Hepatocyte (in vitro differentiated cells): ENCODE results near the gene LTN1. TPM values are rescaled to one million over a fixed set of nuclear protein-coding genes. Genes with fewer than 3 reads are reported as not detected.
"Not testable (repeated sequence)": the region's sequence is repeated elsewhere in the genome, so short reads cannot be mapped to it uniquely, and the experiment has no call there.

ENCODE experiments used
- DNase-seq: peaks from one replicate; pipeline ENCODE4 v3.0.0-alpha.2; 2016; ENCODE audit warnings: low spot score
- H2AFZ ChIP-seq: fragments of 200-600 bp; sonication (generic); 2 replicates; pipeline ENCODE4 v1.6.0; 2016; ENCODE audit warnings: antibody characterized with exemption, mild to moderate bottlenecking
- H3K27ac ChIP-seq: fragments of 200-600 bp; sonication (generic); 2 replicates; pipeline ENCODE4 v1.5.1; 2016; ENCODE audit warnings: mild to moderate bottlenecking
- H3K27me3 ChIP-seq: fragments of 200-600 bp; sonication (generic); 2 replicates; pipeline ENCODE4 v1.6.1; 2016
- H3K36me3 ChIP-seq: fragments of 200-600 bp; sonication (generic); replicated peaks from 2 replicates; pipeline ENCODE4 v1.5.1; 2016; ENCODE audit warnings: low read depth; ENCODE audit not compliant: insufficient read depth
- H3K4me1 ChIP-seq: fragments of 200-600 bp; sonication (generic); 2 replicates; pipeline ENCODE4 v1.5.1; 2016; ENCODE audit warnings: mild to moderate bottlenecking, moderate library complexity; ENCODE audit not compliant: insufficient read depth
- H3K4me2 ChIP-seq: fragments of 200-600 bp; sonication (generic); 2 replicates; pipeline ENCODE4 v1.6.0; 2016
- H3K4me3 ChIP-seq: fragments of 200-600 bp; sonication (generic); 2 replicates; pipeline ENCODE4 v1.5.1; 2016; ENCODE audit warnings: mild to moderate bottlenecking
- H3K79me2 ChIP-seq: fragments of 200-600 bp; sonication (generic); 2 replicates; pipeline ENCODE4 v1.6.0; 2017; ENCODE audit warnings: mild to moderate bottlenecking
- H3K9me2 ChIP-seq: fragments of 200-600 bp; sonication (generic); replicated peaks from 2 replicates; pipeline ENCODE4 v1.6.0; 2017; ENCODE audit warnings: mild to moderate bottlenecking; ENCODE audit not compliant: insufficient read depth
- H3K9me3 ChIP-seq: fragments of 200-600 bp; sonication (generic); 2 replicates; pipeline ENCODE4 v1.5.1; 2016; ENCODE audit warnings: low read depth, mild to moderate bottlenecking
- H4K20me1 ChIP-seq: fragments of 200-600 bp; sonication (generic); 2 replicates; pipeline ENCODE4 v1.6.0; 2016; ENCODE audit warnings: mild to moderate bottlenecking; ENCODE audit not compliant: insufficient read depth, poor library complexity, severe bottlenecking
- CTCF ChIP-seq: fragments of 200-600 bp; sonication (generic); IDR thresholded peaks from 2 replicates; pipeline ENCODE4 v1.5.1; 2016; ENCODE audit warnings: antibody characterized with exemption, mild to moderate bottlenecking; ENCODE audit not compliant: poor library complexity
- EZH2 ChIP-seq: fragments of 200-600 bp; sonication (generic); IDR thresholded peaks from 2 replicates; pipeline ENCODE4 v1.6.1; 2016; ENCODE audit warnings: antibody characterized with exemption, mild to moderate bottlenecking, borderline replicate concordance
- EZH2phosphoT487 ChIP-seq: fragments of 200-600 bp; sonication (generic); IDR thresholded peaks from one replicate; pipeline ENCODE4 v1.6.1; 2018; ENCODE audit warnings: antibody characterized with exemption, mild to moderate bottlenecking, low read depth, moderate library complexity; ENCODE audit not compliant: unreplicated experiment, severe bottlenecking
- WGBS: methylation state at CpG from one replicate; pipeline ENCODE4 v1.1.6; 2016; ENCODE audit warnings: low lambda C conversion rate; ENCODE audit errors: missing lambda C conversion rate; 5-methylcytosine and 5-hydroxymethylcytosine counted together
- polyA plus RNA-seq: library from polyadenylated mRNA; unstranded; fragments of >200 nt; fragmentation: Nextera tagmentation; extraction: Ambion mirVana; gene quantifications from 2 replicates; pipeline ENCODE4 v1.2.1, GENCODE V29; 2016
- total RNA-seq: library from RNA; depleted of rRNA; stranded (reverse); fragments of >200 nt; gene quantifications from 2 replicates; pipeline ENCODE4 v1.2.3, GENCODE V29; 2014

The LTN1 gene
- total and polyA plus RNA-seq, 2 experiments from 2014 or later = 9.7 to 35.8 TPM

- peak overlapping the region; percentile 70 for H2AFZ ChIP-seq
- peaks cover 38% of the 10 kb centered on the region for H3K79me2 ChIP-seq
- no peaks in the 10 kb centered on the region for H3K27me3 ChIP-seq
- H3K4me3 ChIP-seq = peak overlapping the region; percentile 11
- H3K4me1 ChIP-seq = peaks cover 8% of the 10 kb centered on the region
- no peak for DNase-seq
- no peaks in the 10 kb centered on the region for H3K36me3 ChIP-seq
- H4K20me1 ChIP-seq = no peaks in the 10 kb centered on the region
- WGBS = 64% methylated on average over 4 of the region's 4 CpGs
- TF ChIP-seq EZH2phosphoT487 = no peak
- no peak for TF ChIP-seq EZH2
- no peak for TF ChIP-seq CTCF
- H3K27ac ChIP-seq = peak overlapping the region; percentile 78
- H3K9me2 ChIP-seq = no peaks in the 10 kb centered on the region
- peak overlapping the region; percentile 74 for H3K4me2 ChIP-seq
- H3K9me3 ChIP-seq = no peaks in the 10 kb centered on the region
Observed at GRCh38 chr21:28993293-28993629, 584 bp upstream of the LTN1 start.

- peak; percentile 27 for DNase-seq
- WGBS = 18% methylated on average over 14 of the region's 14 CpGs
Observed at GRCh38 chr21:28991861-28992525, 684 bp downstream of the LTN1 start.

GRCh38 chr21:28988146-28988545 lies 4.5 kb downstream of the LTN1 start:
- not testable (repeated sequence) for H3K4me2 ChIP-seq, H3K4me3 ChIP-seq, H2AFZ ChIP-seq, H3K27me3 ChIP-seq, DNase-seq, H3K9me3 ChIP-seq, H3K4me1 ChIP-seq, H3K9me2 ChIP-seq, H3K36me3 ChIP-seq, H3K27ac ChIP-seq, H4K20me1 ChIP-seq
- 92% methylated on average over 6 of the region's 6 CpGs for WGBS
- peaks cover 48% of the 10 kb centered on the region for H3K79me2 ChIP-seq

More at GRCh38 chr21:28991861-28992525, 684 bp downstream of the LTN1 start:
- H2AFZ ChIP-seq = peak overlapping the region; percentile 70
- H3K9me2 ChIP-seq = no peaks in the 10 kb centered on the region
- no peaks in the 10 kb centered on the region for H3K36me3 ChIP-seq
- peak overlapping the region; percentile 70 for H3K4me3 ChIP-seq
- no peaks in the 10 kb centered on the region for H3K9me3 ChIP-seq
- peak overlapping the region; percentile 79 for H3K27ac ChIP-seq
- peaks cover 8% of the 10 kb centered on the region for H3K4me1 ChIP-seq
- H4K20me1 ChIP-seq = no peaks in the 10 kb centered on the region
- H3K79me2 ChIP-seq = peaks cover 47% of the 10 kb centered on the region
- TF ChIP-seq CTCF = no peak
- peak overlapping the region; percentile 86 for H3K4me2 ChIP-seq
- no peaks in the 10 kb centered on the region for H3K27me3 ChIP-seq

GRCh38 chr21:28986677-28987076 lies 6.0 kb downstream of the LTN1 start:
- no peaks in the 10 kb centered on the region for H3K9me2 ChIP-seq
- H3K27me3 ChIP-seq = no peaks in the 10 kb centered on the region
- TF ChIP-seq CTCF (no peak), EZH2 (no peak), EZH2phosphoT487 (no peak)
- no peak for DNase-seq
- no peaks in the 10 kb centered on the region for H4K20me1 ChIP-seq
- no peak overlapping the region for H3K27ac ChIP-seq
- H3K4me1 ChIP-seq = peaks cover 7% of the 10 kb centered on the region
- H2AFZ ChIP-seq = no peak overlapping the region
- H3K4me3 ChIP-seq = no peak overlapping the region
- H3K36me3 ChIP-seq = no peaks in the 10 kb centered on the region
- H3K9me3 ChIP-seq = no peaks in the 10 kb centered on the region
- peaks cover 44% of the 10 kb centered on the region for H3K79me2 ChIP-seq
- WGBS = 88% methylated on average over 4 of the region's 4 CpGs
- no peak overlapping the region for H3K4me2 ChIP-seq
